Endothelial cell of umbilical vein (primary cell): ENCODE results near the gene ARHGAP45. TPM values are rescaled to one million over a fixed set of nuclear protein-coding genes. Genes with fewer than 3 reads are reported as not detected.
A peak's percentile ranks its signal among the peaks of the same experiment; 100 is the strongest.

Experiments used
- BruUV-seq: library from RNA; stranded (reverse); fragments of 400-500 nt; replicated peaks from 2 replicates; lab custom pipeline; 2021; lab: Mats Ljungman, UMichigan
- CTCF ChIA-PET: fragments of 300-600, 350-600 bp; sonication (Branson Sonifier 250); formaldehyde crosslinking; loops from one replicate; lab custom pipeline; 2021; ENCODE audit warnings: antibody characterized with exemption, inconsistent platforms; lab: Charles Lee
- POLR2A ChIA-PET: fragments of 300-600, 350-600 bp; sonication (Branson Sonifier 250); formaldehyde crosslinking; loops from one replicate; lab custom pipeline; 2021; ENCODE audit warnings: antibody characterized with exemption, inconsistent platforms; lab: Charles Lee
- DNase-seq: peaks from one replicate; pipeline ENCODE4 v3.0.0-alpha.2; 2011; ENCODE audit warnings: low read depth, low spot score
- FAIRE-seq: peaks from 2 replicates; lab custom pipeline; 2011; peaks lifted over from hg19 to GRCh38; lab: Jason Lieb, UNC
- H2AFZ ChIP-seq: 2 replicates; pipeline ENCODE4 v1.6.0; 2012; ENCODE audit warnings: low read depth, low read length, control low read depth, inconsistent platforms
- H3K27ac ChIP-seq: 2 replicates; pipeline ENCODE4 v1.5.1; 2011; ENCODE audit warnings: low read depth, mild to moderate bottlenecking, control low read depth, low read length, moderate library complexity; ENCODE audit not compliant: insufficient read depth
- H3K27me3 ChIP-seq, 2 experiments: 2 replicates each; pipeline versions ENCODE4 v1.6.0 to v1.6.1; 2011; ENCODE audit warnings: low read length in 2 of 2, mixed read lengths in 1 of 2; ENCODE audit not compliant: control insufficient read depth in 2 of 2, insufficient read depth in 2 of 2
- H3K36me3 ChIP-seq, 2 experiments: 2 replicates in 1 of 2; 3 replicates in 1 of 2; pipeline ENCODE4 v1.5.1; 2011; ENCODE audit warnings: low read length in 2 of 2, mild to moderate bottlenecking in 1 of 2, moderate library complexity in 1 of 2; ENCODE audit not compliant: control insufficient read depth in 2 of 2, insufficient read depth in 2 of 2; ENCODE audit errors: extremely low read depth in 1 of 2
- H3K4me1 ChIP-seq: 3 replicates; pipeline ENCODE4 v1.5.1; 2011; ENCODE audit warnings: mild to moderate bottlenecking, low read length; ENCODE audit not compliant: control insufficient read depth, insufficient read depth; ENCODE audit errors: extremely low read depth
- H3K4me2 ChIP-seq: 2 replicates; pipeline ENCODE4 v1.6.1; 2011; ENCODE audit warnings: low read length, control low read depth, mixed read lengths; ENCODE audit not compliant: insufficient read depth
- H3K4me3 ChIP-seq, 3 experiments: fragments of 200-600 bp in 1 of 3; sonication (generic), shearing (Covaris generic) in 1 of 3; replicated peaks in 1 of 3; 2 replicates each; pipeline ENCODE4 v1.5.1; 2011 to 2016; ENCODE audit warnings: control low read depth in 3 of 3, low read length in 3 of 3, mild to moderate bottlenecking in 2 of 3, inconsistent platforms in 1 of 3, low read depth in 1 of 3, moderate library complexity in 1 of 3; ENCODE audit not compliant: insufficient read depth in 1 of 3
- H3K79me2 ChIP-seq: 2 replicates; pipeline ENCODE4 v1.6.0; 2012; ENCODE audit warnings: low read length, inconsistent platforms; ENCODE audit not compliant: control insufficient read depth, insufficient read depth
- H3K9ac ChIP-seq: replicated peaks from 2 replicates; pipeline ENCODE3; 2011; ENCODE audit warnings: low read length, control low read depth; ENCODE audit not compliant: insufficient read depth; ENCODE audit errors: extremely low read depth
- H3K9me1 ChIP-seq: replicated peaks from 3 replicates; pipeline ENCODE4 v1.6.0; 2011; ENCODE audit warnings: mild to moderate bottlenecking, low read length; ENCODE audit not compliant: control insufficient read depth, insufficient read depth; ENCODE audit errors: extremely low read depth
- H3K9me3 ChIP-seq: replicated peaks from 2 replicates; pipeline ENCODE4 v1.5.1; 2012; ENCODE audit warnings: low read length, inconsistent platforms; ENCODE audit not compliant: control insufficient read depth, insufficient read depth
- H4K20me1 ChIP-seq: replicated peaks from 2 replicates; pipeline ENCODE3; 2011; ENCODE audit warnings: mild to moderate bottlenecking, low read length; ENCODE audit not compliant: control insufficient read depth, insufficient read depth; ENCODE audit errors: extremely low read depth
- EZH2 ChIP-seq: IDR thresholded peaks from 2 replicates; pipeline ENCODE4 v1.6.1; 2012; ENCODE audit warnings: borderline replicate concordance, low read depth, mild to moderate bottlenecking, moderate library complexity, low read length, inconsistent platforms; ENCODE audit not compliant: severe bottlenecking
- FOS ChIP-seq: IDR thresholded peaks from 2 replicates; pipeline ENCODE4 v1.6.1; 2011; ENCODE audit warnings: mild to moderate bottlenecking, low read length, moderate library complexity, borderline replicate concordance; ENCODE audit not compliant: insufficient read depth
- GATA2 ChIP-seq: IDR thresholded peaks from 2 replicates; pipeline ENCODE4 v1.7.0; 2011; ENCODE audit warnings: low read depth, mild to moderate bottlenecking, moderate library complexity, mixed read lengths, low read length; ENCODE audit not compliant: insufficient read length, insufficient read depth
- JUN ChIP-seq: IDR thresholded peaks from 2 replicates; pipeline ENCODE4 v1.6.1; 2011; ENCODE audit warnings: borderline replicate concordance, low read depth; ENCODE audit not compliant: insufficient read length, insufficient read depth
- MYC ChIP-seq: IDR thresholded peaks from one replicate; pipeline ENCODE4 v1.6.1; 2011; ENCODE audit warnings: mild to moderate bottlenecking, low read depth, low read length
- POLR2A ChIP-seq: IDR thresholded peaks from 2 replicates; pipeline ENCODE4 v1.6.1; 2012; ENCODE audit warnings: low read depth, mild to moderate bottlenecking, control low read depth, low read length
- POLR2AphosphoS5 ChIP-seq: IDR thresholded peaks from 2 replicates; pipeline ENCODE4 v1.6.1; 2012; ENCODE audit warnings: low read depth, mild to moderate bottlenecking, control low read depth, low read length, moderate library complexity; ENCODE audit not compliant: insufficient read depth
- dilution Hi-C: fragments of 300-500 bp; cut with MboI; formaldehyde crosslinking; loops from one replicate; pipeline ENCODE4 v1.15.0; 2019; ENCODE audit warnings: low sequenced_read_pairs; ENCODE audit not compliant: extremely low pct_ligation_motif_present
- intact Hi-C: fragments of 100-400 bp; cut with micrococcal nuclease; formaldehyde crosslinking; loops from one replicate; pipeline ENCODE4 v1.10.0; 2022
- polyA plus RNA-seq, 4 experiments: library from polyadenylated mRNA; depleted of rRNA in 3 of 4; stranded (reverse) in 3 of 4; unstranded in 1 of 4; fragments of >200 nt; gene quantifications; 2 replicates each; pipeline versions ENCODE4 v1.2.1 to v1.2.3, GENCODE V29; 2011 to 2012; ENCODE audit warnings: missing spikeins in 1 of 4
- total RNA-seq: library from RNA; stranded (reverse); gene quantifications from 2 replicates; pipeline ENCODE4 v1.2.3, GENCODE V29; 2021
- TF ChIP-seq, protein P1 (sequence below), 2 donors: IDR thresholded peaks; 1 replicate in 1 of 2; 2 replicates in 1 of 2; pipeline ENCODE4 v1.5.1; 2011; ENCODE audit warnings: low read length in 2 of 2, mild to moderate bottlenecking in 2 of 2, moderate library complexity in 2 of 2, control low read depth in 1 of 2, inconsistent platforms in 1 of 2, low read depth in 1 of 2; ENCODE audit not compliant: insufficient read depth in 1 of 2; ENCODE audit errors: extremely low read depth in 1 of 2
- TF ChIP-seq, protein P2 (sequence below): IDR thresholded peaks from 2 replicates; pipeline ENCODE4 v1.6.1; 2011; ENCODE audit not compliant: insufficient read depth, insufficient read length

Gene ARHGAP45
- total and polyA plus RNA-seq, 2 donors (not counting 3 experiments of a cell fraction or from before 2014, with no cell fraction given), result 7.5 to 10.4 TPM

DNA sequence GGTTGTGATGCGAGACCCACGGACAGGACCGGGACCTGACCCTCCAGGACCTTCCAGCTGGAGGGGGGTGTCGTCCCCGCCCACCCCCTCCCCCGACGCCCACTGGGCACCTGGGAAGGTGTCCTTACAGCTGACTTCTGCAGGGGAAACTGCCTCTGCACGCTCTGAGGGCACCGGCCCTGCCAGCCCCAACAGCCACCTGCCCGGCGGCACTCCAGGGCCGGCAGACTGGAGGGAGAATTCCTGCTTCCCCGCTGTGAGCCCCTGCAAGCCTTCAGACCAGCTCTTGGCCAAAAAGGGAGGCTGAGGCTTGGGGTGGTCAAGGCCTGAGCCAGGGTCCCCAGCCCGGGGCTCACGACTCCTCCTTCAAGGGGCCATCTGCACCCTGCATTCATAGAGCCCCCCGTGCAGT, 39.3 kb upstream of the ARHGAP45 start:
- BruUV-seq, result no TSS peak
- intact Hi-C loops (no loop called here), dilution Hi-C loops (no loop called here)
- Histone ChIP-seq H3K27me3 (no peaks in the 10 kb centered on the region), H3K27ac (no peak overlapping the region), H3K9me3 (no peaks in the 10 kb centered on the region), H2AFZ (no peak overlapping the region), H3K4me1 (peaks cover 9% of the 10 kb centered on the region), H3K79me2 (peaks cover 42% of the 10 kb centered on the region), H3K9me1 (no peaks in the 10 kb centered on the region), H3K4me2 (peak overlapping the region; percentile 76), H3K36me3 (peaks cover 2 to 7% of the 10 kb centered on the region in 2 experiments), H3K4me3 (peak overlapping the region; percentile 52 to 88 (median 84)), H3K9ac (peak overlapping the region; percentile 89), H4K20me1 (no peaks in the 10 kb centered on the region)
- TF ChIP-seq MYC, result no peak
- no peak for TF ChIP-seq JUN
- TF ChIP-seq POLR2AphosphoS5, result no peak
- TF ChIP-seq, protein P1, sequence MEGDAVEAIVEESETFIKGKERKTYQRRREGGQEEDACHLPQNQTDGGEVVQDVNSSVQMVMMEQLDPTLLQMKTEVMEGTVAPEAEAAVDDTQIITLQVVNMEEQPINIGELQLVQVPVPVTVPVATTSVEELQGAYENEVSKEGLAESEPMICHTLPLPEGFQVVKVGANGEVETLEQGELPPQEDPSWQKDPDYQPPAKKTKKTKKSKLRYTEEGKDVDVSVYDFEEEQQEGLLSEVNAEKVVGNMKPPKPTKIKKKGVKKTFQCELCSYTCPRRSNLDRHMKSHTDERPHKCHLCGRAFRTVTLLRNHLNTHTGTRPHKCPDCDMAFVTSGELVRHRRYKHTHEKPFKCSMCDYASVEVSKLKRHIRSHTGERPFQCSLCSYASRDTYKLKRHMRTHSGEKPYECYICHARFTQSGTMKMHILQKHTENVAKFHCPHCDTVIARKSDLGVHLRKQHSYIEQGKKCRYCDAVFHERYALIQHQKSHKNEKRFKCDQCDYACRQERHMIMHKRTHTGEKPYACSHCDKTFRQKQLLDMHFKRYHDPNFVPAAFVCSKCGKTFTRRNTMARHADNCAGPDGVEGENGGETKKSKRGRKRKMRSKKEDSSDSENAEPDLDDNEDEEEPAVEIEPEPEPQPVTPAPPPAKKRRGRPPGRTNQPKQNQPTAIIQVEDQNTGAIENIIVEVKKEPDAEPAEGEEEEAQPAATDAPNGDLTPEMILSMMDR (IDR thresholded peaks at IDR 0.05; ENCODE audit: extremely low read depth in 1 of 2, insufficient read depth in 1 of 2, low read depth in 1 of 2, low read length in 2 of 2), result no peak
- no peak for TF ChIP-seq FOS
- TF ChIP-seq, protein P2, sequence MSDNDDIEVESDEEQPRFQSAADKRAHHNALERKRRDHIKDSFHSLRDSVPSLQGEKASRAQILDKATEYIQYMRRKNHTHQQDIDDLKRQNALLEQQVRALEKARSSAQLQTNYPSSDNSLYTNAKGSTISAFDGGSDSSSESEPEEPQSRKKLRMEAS, result no peak
- no peak for TF ChIP-seq POLR2A
- no peak for TF ChIP-seq EZH2
- TF ChIP-seq GATA2, result no peak
- ChIA-PET POLR2A (interaction anchor here (0.9 to 5.7 kb wide), 4 partner anchors 11 to 241 kb away, joined by 3 to 36 read pairs (median 4); partner anchors contain the start of genes ABCA7 and CIRBP), CTCF (interaction anchor here (1.2 to 1.8 kb wide), 4 partner anchors 12 to 86 kb away, joined by 3 to 8 read pairs (median 6); partner anchors contain the start of gene ABCA7)
- DNase-seq, result peak; percentile 21
- FAIRE-seq, result no peak
